GM19035 (cell line): Measurements from ENCODE around the gene TMEM98.
"Not testable (repeated sequence)": the region's sequence is repeated elsewhere in the genome, so short reads cannot be mapped to it uniquely, and the experiment has no call there.

ENCODE experiments used
- ATAC-seq: cut with Tn5 transposase; IDR thresholded peaks from one replicate; pipeline ENCODE4 v1.9.1; 2021; ENCODE audit not compliant: unreplicated experiment

TMEM98 gene

DNA sequence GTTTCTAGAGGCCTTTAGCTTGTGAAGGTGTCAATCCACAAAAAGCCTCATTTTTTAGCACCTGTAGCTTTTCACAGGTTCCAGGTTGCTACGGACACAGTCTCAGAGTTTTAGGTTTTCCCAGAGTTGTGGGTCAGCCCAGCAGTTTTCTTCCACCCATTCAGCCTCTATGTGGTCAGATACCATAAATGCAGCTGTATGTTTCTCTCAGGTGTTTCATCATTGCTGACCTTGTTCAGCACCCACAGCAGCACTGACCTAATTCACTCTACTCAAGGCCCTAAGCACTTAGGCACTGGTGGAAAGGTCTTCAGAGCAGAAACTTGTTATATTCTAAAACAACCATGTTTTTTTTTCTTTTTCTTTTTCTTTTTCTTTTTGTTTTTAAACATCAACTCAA lies 48.7 kb downstream of the TMEM98 start:
- ATAC-seq = no peak

DNA sequence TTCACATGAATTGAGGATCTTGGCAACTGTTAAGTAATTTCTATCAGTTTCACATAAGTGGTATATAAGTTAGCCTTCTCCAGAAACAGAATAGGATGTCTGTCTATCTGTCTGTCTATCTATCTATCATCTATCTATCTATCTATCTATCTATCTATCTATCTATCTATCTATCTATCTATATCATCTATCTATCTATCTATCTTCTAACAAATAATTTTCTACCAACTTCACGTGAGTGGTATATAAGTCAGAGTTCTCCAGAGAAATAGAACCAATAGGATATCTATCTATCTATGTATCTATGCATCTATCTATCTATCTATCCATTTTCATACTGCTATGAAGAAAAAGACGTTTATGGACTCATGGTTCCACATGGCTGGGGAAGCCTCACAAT lies 52.3 kb downstream of the TMEM98 start:
- no peak for ATAC-seq

- ATAC-seq = not testable (repeated sequence)
Measured at GRCh38 chr17:32981611-32982010, 53.7 kb downstream of the TMEM98 start.

GRCh38 chr17:32985050-32985756 lies 57.2 kb downstream of the TMEM98 start:
- no peak for ATAC-seq

DNA sequence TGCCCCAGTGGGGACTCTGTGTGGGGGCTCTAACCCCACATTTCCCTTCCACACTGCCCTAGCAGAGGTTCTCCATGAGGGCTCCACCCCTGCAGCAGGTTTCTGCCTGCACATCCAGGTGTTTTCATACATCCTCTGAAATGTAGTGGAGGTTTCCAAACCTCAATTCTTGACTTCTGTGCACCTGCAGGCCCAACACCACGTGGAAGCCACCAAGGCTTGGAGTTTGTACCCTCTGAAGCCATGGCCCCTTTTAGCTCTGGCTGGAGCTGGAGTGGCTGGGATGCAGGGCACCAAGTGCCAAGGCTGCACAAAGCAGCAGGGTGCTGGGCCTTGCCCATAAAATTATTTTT lies 59.5 kb downstream of the TMEM98 start:
- ATAC-seq = not testable (repeated sequence)

GRCh38 chr17:32987868-32988267 lies 59.9 kb downstream of the TMEM98 start:
- ATAC-seq = not testable (repeated sequence)

GRCh38 chr17:32988481-32989101 lies 60.6 kb downstream of the TMEM98 start:
- ATAC-seq = no peak

DNA sequence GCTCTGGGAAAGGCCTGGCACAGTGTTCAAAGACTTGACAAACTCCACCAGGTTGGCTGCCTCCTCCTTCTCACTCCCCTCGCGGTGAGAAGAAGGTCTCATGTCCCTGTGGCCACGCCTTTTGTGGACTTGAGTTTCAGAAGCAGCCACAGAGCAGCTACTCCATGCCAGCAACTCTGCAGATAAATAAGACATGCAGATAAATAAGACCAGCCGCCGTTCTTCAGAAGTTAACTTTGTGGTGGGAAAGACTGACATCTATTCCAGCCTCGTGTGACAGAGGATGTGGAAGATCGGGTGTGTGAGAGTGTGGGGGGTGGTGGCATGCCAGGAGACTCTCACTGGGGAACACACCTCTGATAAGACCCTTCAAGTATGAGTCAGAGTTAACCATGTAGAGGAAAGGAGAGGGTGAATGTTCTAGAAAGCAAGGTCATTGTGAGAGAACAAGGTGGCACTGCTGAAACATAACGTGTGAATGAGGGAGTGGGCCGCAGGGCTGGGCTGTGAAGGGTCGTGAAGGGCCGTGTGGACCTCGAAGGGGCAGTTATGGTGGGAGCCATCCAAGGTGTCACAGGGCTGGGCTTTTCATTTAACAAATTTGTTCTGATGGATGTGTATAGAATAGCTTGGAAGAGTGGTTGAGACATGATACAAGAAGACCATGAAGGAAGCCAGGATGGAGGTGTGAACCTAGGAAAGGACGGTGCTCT lies 64.5 kb downstream of the TMEM98 start:
- no peak for ATAC-seq

GRCh38 chr17:32993977-32994376 lies 66.0 kb downstream of the TMEM98 start:
- no peak for ATAC-seq
